Endodermal cell (in vitro differentiated cells): Measurements from ENCODE around the gene INHA. TPM values are rescaled to one million over a fixed set of nuclear protein-coding genes. Genes with fewer than 3 reads are reported as not detected.

Experiments used
- DNase-seq: peaks from one replicate; pipeline ENCODE4 v3.0.0-alpha.2; 2017
- H3K27ac ChIP-seq: 2 replicates; pipeline ENCODE4 v1.5.1; 2013; ENCODE audit warnings: mild to moderate bottlenecking, low read depth, low read length, moderate library complexity
- H3K27me3 ChIP-seq: 2 replicates; pipeline ENCODE4 v1.6.1; 2013; ENCODE audit warnings: mild to moderate bottlenecking, low read length, moderate library complexity; ENCODE audit not compliant: insufficient read depth, control insufficient read depth, poor library complexity, severe bottlenecking
- H3K36me3 ChIP-seq: 2 replicates; pipeline ENCODE4 v1.7.0; 2013; ENCODE audit warnings: mild to moderate bottlenecking, low read length, moderate library complexity; ENCODE audit not compliant: control insufficient read depth, insufficient read depth
- H3K4me1 ChIP-seq: one replicate; pipeline ENCODE4 v1.7.0; 2013; ENCODE audit warnings: low read length; ENCODE audit not compliant: control insufficient read depth, insufficient read depth
- H3K4me3 ChIP-seq: 2 replicates; pipeline ENCODE4 v1.5.1; 2013; ENCODE audit warnings: mild to moderate bottlenecking, low read length, moderate library complexity
- H3K9ac ChIP-seq: 2 replicates; pipeline ENCODE4 v1.6.1; 2013; ENCODE audit warnings: mild to moderate bottlenecking, low read length, moderate library complexity; ENCODE audit not compliant: poor library complexity, severe bottlenecking; ENCODE audit errors: extremely low read depth
- H3K9me3 ChIP-seq: 2 replicates; pipeline ENCODE4 v1.6.1; 2013; ENCODE audit warnings: mild to moderate bottlenecking, low read length, moderate library complexity; ENCODE audit not compliant: control insufficient read depth
- H3K27ac Mint-ChIP-seq: 2 replicates; pipeline ENCODE4 v1.8.0; 2020; ENCODE audit warnings: mixed read lengths
- H3K27me3 Mint-ChIP-seq: 2 replicates; pipeline ENCODE4 v1.8.0; 2021; ENCODE audit warnings: mild to moderate bottlenecking, mixed read lengths; ENCODE audit not compliant: insufficient read depth
- H3K36me3 Mint-ChIP-seq: 2 replicates; pipeline ENCODE4 v1.8.0; 2020; ENCODE audit warnings: low read depth, mixed read lengths
- H3K4me1 Mint-ChIP-seq: 2 replicates; pipeline ENCODE4 v1.8.0; 2020; ENCODE audit warnings: mixed read lengths
- H3K4me3 Mint-ChIP-seq: 2 replicates; pipeline ENCODE4 v1.8.0; 2020; ENCODE audit warnings: mild to moderate bottlenecking, moderate library complexity, mixed read lengths
- H3K9me3 Mint-ChIP-seq: 2 replicates; pipeline ENCODE4 v1.8.0; 2020; ENCODE audit warnings: mild to moderate bottlenecking, mixed read lengths
- WGBS, 2 experiments: methylation state at CpG; one replicate each; pipeline versions ENCODE4 v1.1.5 to v1.1.7; 2013; ENCODE audit warnings: missing lambda C conversion rate in 2 of 2, mixed read lengths in 1 of 2; ENCODE audit not compliant: insufficient coverage in 1 of 2, insufficient read length in 1 of 2; 5-methylcytosine and 5-hydroxymethylcytosine counted together
- total RNA-seq, 2 donors: library from RNA; stranded (reverse); fragmentation: NEBNext Ultra II Directional in 1 of 2; extraction: Animal tissue kit (Norgen Biotek cat#: 25700) in 1 of 2; gene quantifications; 2 replicates in 1 of 2; 3 replicates in 1 of 2; pipeline ENCODE4 v1.2.1, GENCODE V29; 2021
- TF ChIP-seq, protein P1 (sequence below): fragments of 200-600 bp; sonication (generic); conservative IDR thresholded peaks from 2 replicates; pipeline ENCODE4 v1.5.0; 2021; ENCODE audit warnings: antibody characterized with exemption, mild to moderate bottlenecking

INHA gene
- total RNA-seq, 2 donors from 2014 or later, result 0.48 to 1.5 TPM

DNA sequence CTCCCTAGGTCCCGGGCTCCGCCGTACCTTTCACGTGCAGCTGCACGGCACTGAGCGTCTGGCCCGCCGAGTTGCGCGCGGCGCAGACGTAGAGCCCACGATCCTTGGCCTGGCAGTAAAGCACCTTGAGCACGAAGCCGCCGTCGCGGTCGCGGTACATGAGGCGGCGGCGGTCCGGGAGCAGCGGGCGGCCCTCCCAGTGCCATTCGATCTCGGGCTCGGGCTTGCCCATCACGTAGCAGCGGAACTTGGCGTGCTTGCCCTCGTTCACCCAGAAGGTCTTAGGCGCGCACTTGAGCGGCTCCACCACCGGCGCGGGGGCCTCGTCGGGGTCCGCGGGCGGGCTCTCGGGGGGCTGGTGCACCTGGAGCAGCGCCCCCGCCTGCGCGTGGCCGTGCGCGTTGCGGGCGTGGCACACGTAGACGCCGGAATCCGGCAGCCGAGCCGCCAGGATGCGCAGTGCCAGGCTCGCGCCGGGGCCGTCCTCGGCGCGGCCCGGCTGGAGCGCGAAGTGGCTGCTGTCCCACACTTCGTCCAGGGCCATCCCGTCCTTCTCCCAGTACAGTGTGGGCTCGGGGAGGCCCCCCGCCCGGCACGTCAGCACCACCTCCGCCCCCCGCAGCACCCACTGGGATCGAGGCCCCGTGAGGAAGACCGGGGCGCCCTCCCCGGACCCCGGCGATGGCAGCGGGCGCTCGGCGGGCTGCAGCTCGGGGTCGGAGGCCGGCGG lies 1.8 kb upstream of the INHA start:
- DNase-seq, result peak; percentile 80
- Histone ChIP-seq H3K27ac (no peak overlapping the region), H3K36me3 (peaks cover 13% of the 10 kb centered on the region), H3K4me1 (no peaks in the 10 kb centered on the region), H3K27me3 (no peaks in the 10 kb centered on the region), H3K4me3 (peak overlapping the region; percentile 73), H3K9me3 (no peaks in the 10 kb centered on the region), H3K9ac (peak overlapping the region; percentile 15)
- Mint-ChIP-seq H3K9me3 (no peaks in the 10 kb centered on the region), H3K36me3 (peaks cover 38% of the 10 kb centered on the region), H3K4me3 (peak overlapping the region; percentile 63), H3K27ac (no peak overlapping the region), H3K27me3 (peaks cover 4% of the 10 kb centered on the region), H3K4me1 (peaks cover 25% of the 10 kb centered on the region)
- 14 to 23% methylated on average over 37 to 95 of the region's 95 CpGs for WGBS, 2 experiments
- TF ChIP-seq, protein P1, sequence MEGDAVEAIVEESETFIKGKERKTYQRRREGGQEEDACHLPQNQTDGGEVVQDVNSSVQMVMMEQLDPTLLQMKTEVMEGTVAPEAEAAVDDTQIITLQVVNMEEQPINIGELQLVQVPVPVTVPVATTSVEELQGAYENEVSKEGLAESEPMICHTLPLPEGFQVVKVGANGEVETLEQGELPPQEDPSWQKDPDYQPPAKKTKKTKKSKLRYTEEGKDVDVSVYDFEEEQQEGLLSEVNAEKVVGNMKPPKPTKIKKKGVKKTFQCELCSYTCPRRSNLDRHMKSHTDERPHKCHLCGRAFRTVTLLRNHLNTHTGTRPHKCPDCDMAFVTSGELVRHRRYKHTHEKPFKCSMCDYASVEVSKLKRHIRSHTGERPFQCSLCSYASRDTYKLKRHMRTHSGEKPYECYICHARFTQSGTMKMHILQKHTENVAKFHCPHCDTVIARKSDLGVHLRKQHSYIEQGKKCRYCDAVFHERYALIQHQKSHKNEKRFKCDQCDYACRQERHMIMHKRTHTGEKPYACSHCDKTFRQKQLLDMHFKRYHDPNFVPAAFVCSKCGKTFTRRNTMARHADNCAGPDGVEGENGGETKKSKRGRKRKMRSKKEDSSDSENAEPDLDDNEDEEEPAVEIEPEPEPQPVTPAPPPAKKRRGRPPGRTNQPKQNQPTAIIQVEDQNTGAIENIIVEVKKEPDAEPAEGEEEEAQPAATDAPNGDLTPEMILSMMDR, result no peak

DNA sequence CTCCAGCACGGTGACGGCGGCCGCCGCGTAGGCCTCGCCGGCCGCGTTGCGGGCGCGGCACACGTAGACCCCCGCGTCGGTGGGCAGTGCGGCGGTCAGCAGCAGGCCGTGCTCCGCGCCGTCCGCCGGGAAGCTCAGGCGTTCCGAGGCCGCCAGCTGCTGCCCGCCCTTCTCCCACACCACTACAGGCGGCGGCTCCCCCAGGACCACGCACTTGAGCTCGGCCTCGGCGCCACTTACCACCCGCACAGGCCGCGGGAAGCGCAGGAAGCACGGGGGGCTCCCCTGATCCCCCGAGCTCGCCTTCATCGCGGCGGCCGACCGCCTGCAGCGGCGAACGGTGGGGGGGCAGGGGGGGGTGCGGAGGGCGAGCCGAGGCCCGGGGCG lies 1.2 kb upstream of the INHA start:
- no peak overlapping the region for H3K27ac ChIP-seq
- no peaks in the 10 kb centered on the region for H3K4me1 ChIP-seq
- peaks cover 7% of the 10 kb centered on the region for H3K27me3 Mint-ChIP-seq
- TF ChIP-seq, protein P1, result no peak
- no peak overlapping the region for H3K27ac Mint-ChIP-seq
- no peaks in the 10 kb centered on the region for H3K27me3 ChIP-seq
- no peaks in the 10 kb centered on the region for H3K9me3 ChIP-seq
- peak overlapping the region; percentile 15 for H3K9ac ChIP-seq
- no peaks in the 10 kb centered on the region for H3K9me3 Mint-ChIP-seq
- peaks cover 13% of the 10 kb centered on the region for H3K36me3 ChIP-seq
- no peak for DNase-seq
- H3K4me1 Mint-ChIP-seq, result peaks cover 22% of the 10 kb centered on the region
- WGBS, 2 experiments, result 0% methylated on average over 8 to 51 of the region's 55 CpGs
- peak overlapping the region; percentile 73 for H3K4me3 ChIP-seq
- H3K4me3 Mint-ChIP-seq, result peak overlapping the region; percentile 63
- peaks cover 34% of the 10 kb centered on the region for H3K36me3 Mint-ChIP-seq

DNA sequence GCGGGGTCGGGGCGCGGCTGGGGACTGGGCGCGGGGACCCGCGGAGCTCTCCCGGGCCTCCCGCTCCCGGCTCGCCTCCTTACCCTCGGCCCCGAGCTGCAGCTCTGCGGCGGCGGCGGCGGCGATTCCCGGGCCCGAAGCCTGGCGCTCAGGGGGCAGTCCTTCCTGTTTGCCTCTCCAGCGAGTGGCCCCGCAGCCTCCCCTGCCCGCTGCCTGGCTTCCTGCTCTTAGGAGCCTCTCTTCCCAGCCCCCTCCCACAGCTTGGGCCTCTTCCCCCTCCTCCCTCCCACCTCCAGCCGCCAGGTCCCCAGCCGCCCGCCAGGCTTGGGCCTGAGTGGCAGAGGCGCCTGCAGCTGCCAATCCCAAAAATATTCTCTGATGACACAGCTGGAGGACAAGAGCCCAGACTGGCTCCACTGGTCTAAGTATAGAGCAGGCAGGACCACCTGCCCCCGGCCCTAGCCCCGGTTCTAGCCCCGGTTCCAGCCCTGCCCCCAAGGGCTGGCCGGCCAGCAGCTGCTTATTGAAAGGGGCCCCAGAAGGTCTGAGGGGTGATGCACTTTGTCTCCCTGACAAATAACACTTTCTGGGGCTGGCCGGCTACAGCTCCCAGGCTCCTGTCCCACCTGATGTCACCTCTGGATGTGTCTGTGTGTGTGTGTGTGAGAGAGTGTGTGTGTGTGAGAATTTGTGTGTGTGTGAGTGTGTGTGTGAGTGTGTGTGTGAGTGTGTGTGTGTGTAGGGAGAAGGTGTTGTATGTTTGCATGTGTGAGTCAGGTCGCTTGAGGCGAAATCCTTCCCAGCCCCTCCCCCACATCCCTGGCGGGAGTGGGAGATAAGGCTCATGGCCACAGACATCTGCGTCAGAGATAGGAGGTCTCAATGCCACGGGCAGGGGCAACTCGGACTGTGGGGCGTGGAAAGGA lies 536 bp upstream of the INHA start, which contains the start of gene OBSL1:
TSS of gene OBSL1 (minus strand) at position 229 of the 926 bp plus-strand sequence. CDS start 307 bp downstream, outside the sequence.
- no peaks in the 10 kb centered on the region for H3K27me3 ChIP-seq
- H3K4me3 ChIP-seq, result peak within 1 kb of the TSS; percentile 76
- Mint-ChIP-seq H3K36me3 (peaks cover 28% of the 10 kb centered on the region), H3K4me3 (peak within 1 kb of the TSS; percentile 63), H3K27ac (peak within 1 kb of the TSS; percentile 71), H3K27me3 (peaks cover 7% of the 10 kb centered on the region), H3K4me1 (peaks cover 22% of the 10 kb centered on the region), H3K9me3 (no peaks in the 10 kb centered on the region)
- peak within 1 kb of the TSS; percentile 34 for H3K27ac ChIP-seq
- no peaks in the 10 kb centered on the region for H3K4me1 ChIP-seq
- DNase-seq, result peak; percentile 96
- peak within 1 kb of the TSS; percentile 44 for H3K9ac ChIP-seq
- peaks cover 13% of the 10 kb centered on the region for H3K36me3 ChIP-seq
- H3K9me3 ChIP-seq, result no peaks in the 10 kb centered on the region
- WGBS, 2 experiments, result 3 to 7% methylated on average over 14 to 40 of the region's 42 CpGs
- TF ChIP-seq, protein P1, result no peak
